ENCODE results near the gene LIM2. TPM values are rescaled to one million over a fixed set of nuclear protein-coding genes. Genes with fewer than 3 reads are reported as not detected.
"Not testable (repeated sequence)": the region's sequence is repeated elsewhere in the genome, so short reads cannot be mapped to it uniquely, and the experiment has no call there.

The LIM2 gene
- polyA plus RNA-seq (ENCODE audit: insufficient read length in 4 of 4), result under 1 TPM; 0.44 to 0.70 (median 0.66) TPM

DNA sequence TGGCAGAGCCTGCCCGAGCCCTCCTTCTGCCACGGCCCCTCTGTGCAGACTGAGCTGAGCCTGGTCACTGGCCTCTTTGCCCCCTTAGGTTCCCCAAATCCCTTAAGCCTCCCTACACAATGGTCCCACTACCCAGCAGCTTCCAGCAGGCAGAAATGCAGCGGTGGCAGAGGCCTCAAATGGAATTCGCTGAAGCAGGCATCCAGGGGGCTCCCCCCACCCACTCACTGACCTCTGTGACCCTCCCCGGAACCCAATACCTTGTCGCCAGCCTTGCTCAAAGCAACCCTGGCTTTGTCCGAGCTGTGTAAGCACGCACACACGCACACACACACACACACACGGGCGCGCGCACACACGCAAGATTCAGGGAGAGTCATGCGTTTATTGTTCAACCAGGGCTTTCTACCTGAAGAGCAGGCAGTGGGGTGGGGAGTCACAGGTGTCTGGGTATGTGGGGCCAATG lies at the start of gene LIM2:
Gene LIM2, minus strand, starts transcription at position 51 of the 466 bp plus-strand sequence. CDS start 531 bp downstream, outside the sequence.
- DNase-seq (ENCODE audit: low read depth in 4 of 4, low spot score in 3 of 4), result no peak

GRCh38 chr19:51434456-51434855 lies 46.7 kb upstream of the LIM2 start:
- DNase-seq (ENCODE audit: low read depth in 4 of 4, low spot score in 3 of 4), result no peak

- DNase-seq (ENCODE audit: low read depth in 4 of 4, low spot score in 3 of 4), result no peak
These were observed 45.3 kb upstream of the LIM2 start for GRCh38 chr19:51433043-51433442.

- no peak for DNase-seq (ENCODE audit: low read depth in 4 of 4, low spot score in 3 of 4)
These were observed 43.4 kb upstream of the LIM2 start for GRCh38 chr19:51431124-51431523.

GRCh38 chr19:51430221-51430620 lies 42.4 kb upstream of the LIM2 start:
- no peak for DNase-seq (ENCODE audit: low read depth in 4 of 4, low spot score in 3 of 4)

DNA sequence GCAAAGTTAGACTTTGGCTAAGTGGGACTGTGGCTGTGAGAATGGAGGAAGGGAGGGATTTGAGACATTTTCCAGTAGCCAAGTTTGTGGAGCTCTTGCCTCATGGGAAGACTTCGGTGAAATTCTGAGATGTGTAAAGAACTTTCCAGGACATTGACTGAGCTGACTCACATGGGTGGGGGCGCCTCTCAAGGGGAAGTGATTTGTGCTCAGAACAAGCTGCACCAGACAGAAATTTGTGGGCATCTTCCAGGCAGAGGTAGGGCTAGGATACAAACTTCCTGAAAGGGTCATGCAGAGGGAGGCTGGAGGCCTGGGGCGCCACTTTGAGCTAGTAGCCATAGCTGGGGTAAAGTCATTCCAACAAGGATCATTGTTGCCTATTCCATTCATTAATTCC lies 39.4 kb upstream of the LIM2 start:
- no peak for DNase-seq (ENCODE audit: low read depth in 4 of 4, low spot score in 3 of 4)

DNA sequence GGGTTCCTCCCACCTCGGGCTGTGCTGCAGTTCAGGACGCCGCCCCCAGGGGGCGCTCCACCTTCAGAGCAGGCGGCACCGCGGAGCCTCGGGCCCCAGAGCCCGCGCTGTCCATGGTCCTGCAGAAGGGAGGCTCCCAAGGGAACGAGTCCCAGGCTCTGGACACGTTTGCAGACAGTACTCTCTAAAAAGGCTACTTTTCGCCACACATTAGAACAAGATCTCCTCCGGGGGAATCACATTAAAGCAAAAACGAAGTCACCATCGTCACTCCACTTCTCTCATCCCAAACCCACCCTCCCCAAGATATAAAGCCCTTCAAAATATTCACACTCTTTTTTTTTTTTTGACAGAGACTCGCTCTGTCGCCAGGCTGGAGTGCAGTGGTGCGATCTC lies 34.3 kb upstream of the LIM2 start:
- peak; percentile 38 to 71 (median 60) for DNase-seq (ENCODE audit: low read depth in 4 of 4, low spot score in 3 of 4)

DNA sequence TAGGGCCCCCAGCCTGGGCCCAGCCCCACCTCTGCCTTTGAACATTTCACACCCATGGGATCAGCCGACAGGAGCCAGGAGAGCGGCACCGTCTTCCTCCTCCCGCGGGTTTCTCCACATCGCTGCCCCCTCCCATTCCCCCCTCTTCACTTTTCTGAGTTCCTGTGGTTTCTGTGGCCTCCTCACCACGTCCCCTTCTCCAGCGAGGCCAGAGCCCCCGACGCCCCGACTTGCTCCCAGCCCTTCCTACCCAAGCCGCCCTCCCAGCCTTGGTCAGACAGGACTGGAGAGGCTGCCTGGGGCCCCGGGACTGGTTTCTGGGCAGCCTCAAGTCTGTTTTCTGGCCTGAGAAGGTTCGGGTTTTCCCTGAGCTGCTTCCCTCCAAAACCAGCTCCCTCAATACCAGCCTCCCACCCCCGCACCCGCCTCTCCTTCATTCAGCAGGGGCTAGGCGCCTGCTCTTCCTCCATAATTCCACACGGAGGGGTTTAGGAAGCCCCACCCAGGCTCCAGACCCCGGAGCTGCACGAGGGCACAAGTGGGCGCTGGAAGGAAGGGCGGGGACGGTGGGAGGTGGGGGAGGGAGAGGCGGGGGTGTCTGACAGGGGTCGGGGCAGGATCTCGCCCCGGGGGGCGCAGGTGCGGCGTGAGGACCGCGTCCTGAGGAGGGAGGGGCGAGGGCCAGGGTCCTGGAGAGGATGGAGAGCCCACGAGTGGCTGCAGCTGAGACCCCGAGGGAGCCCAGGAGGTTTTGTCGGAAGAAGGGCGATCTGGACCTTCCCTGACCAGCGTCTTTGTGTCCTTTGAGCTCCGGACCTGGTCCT lies 33.7 kb upstream of the LIM2 start:
- no peak for DNase-seq (ENCODE audit: low read depth in 4 of 4, low spot score in 3 of 4)

DNA sequence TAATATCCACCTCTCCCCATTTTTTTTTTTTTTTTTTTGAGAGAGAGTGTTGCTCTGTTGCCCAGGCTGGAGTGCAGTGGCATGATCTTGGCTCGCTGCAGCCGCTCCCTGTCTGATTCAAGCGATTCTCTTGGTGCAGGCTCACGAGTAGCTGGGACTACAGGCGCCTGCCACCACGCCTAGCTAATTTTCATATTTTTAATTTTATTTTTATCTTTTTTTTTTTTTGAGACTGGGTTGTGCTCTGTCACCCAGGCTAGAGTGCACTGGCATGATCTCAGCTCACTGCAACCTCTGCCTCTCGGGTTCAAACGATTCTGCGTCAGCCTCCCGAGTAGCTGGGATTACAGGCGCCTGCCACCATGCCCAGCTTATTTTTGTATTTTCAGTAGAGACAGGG lies 32.7 kb upstream of the LIM2 start:
- not testable (repeated sequence) for DNase-seq (ENCODE audit: low read depth in 4 of 4, low spot score in 3 of 4)

- no peak for DNase-seq (ENCODE audit: low read depth in 4 of 4, low spot score in 3 of 4)
These were observed 30.9 kb upstream of the LIM2 start for GRCh38 chr19:51418707-51419106.

DNA sequence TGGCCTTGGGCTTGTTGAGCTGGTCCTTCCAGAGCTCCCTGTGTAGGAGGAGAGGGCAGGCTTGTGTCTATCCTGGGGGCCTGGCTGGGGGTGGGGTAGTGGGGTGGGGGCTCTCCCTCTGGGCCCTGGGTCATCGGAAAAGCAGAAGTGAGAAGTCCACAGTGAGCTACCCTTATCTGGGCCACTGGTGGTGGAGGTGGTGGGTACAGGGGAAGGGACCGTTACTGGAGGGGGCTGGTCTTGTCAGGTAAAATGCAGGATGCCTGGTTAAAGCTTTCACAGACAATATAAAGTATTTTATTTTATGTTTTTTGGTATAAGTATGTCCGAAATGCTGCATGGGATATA lies 30.0 kb upstream of the LIM2 start:
- DNase-seq (ENCODE audit: low read depth in 4 of 4, low spot score in 3 of 4), result no peak

DNA sequence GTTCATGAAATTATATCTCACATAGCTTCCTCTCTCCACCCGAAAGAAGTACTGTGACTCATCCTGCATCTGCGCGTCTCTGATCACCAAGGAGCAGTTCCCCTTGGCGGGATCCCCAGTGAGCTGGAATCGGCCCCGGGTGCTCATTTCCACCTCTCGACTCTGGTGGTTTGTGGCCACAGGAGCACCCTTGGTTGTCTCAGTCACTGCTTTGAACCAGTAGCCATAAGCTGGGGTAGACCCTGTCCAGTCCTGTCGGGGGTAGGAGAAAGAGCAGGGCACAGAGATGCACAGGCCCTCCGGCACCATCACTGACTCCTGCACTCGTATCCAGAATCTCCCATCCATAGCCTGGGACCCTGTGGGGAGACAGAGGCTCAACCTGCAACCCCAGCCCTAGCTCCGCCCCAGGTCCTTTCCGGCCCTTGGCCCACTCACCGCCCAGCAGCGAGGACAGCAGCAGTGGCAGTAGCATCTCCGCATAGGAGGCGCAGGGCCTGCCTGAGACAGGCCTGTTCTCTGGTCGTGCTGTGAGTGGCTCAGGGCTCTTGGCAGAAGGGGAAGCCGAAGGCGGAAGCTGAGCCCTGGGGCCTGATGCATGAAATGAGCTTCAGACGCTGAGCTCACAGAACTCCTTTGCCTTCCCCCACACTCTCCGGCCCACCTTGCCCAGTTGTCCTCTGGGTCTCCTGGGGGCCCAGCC lies 29.5 kb upstream of the LIM2 start, which contains the start of gene SIGLEC10:
Gene SIGLEC10, minus strand, starts transcription at position 536 of the 703 bp plus-strand sequence. Its CDS starts 61 bp downstream, at position 475.
- DNase-seq (ENCODE audit: low read depth in 4 of 4, low spot score in 3 of 4), result no peak

DNA sequence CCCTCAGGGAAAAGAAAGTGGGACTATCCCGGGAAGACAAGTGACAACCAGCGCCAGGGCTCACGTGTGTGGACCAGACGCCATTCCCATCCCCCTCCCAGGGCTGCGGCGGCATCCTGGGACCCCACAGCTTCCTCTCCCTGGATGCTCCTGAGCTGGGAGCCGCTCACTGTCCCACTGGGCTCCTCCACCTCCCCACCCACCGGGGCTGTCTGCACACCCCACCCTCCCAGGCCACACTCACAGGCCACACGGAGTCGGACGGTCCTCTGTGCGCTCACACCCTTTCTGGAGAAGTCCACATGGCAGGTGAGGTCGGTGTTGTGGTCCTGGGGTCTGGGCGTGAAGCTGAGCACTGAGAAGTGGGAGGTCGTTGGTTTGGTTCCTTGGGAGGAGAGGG lies 28.6 kb upstream of the LIM2 start:
- DNase-seq (ENCODE audit: low read depth in 4 of 4, low spot score in 3 of 4), result not testable (repeated sequence)

DNA sequence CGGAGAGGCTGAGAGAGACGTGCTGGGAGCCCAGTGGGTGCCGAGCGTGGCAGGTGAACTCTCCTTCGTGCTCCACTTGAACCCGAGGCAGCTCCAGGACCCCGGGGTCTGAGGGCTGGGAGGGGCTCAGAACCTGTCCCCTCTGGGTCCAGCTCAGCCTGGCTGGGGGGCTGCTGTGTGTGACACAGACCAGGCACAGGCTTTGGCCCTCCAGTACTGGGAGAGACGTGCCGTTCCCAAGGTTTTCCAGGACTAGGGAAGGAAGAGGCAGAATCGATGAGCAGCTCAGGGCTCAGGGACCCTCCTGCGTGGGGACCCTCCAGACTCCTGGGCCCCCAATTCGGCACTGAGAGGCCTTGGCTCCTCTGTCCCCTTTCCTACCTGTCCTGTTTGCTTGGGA lies 27.4 kb upstream of the LIM2 start:
- no peak for DNase-seq (ENCODE audit: low read depth in 4 of 4, low spot score in 3 of 4)

DNA sequence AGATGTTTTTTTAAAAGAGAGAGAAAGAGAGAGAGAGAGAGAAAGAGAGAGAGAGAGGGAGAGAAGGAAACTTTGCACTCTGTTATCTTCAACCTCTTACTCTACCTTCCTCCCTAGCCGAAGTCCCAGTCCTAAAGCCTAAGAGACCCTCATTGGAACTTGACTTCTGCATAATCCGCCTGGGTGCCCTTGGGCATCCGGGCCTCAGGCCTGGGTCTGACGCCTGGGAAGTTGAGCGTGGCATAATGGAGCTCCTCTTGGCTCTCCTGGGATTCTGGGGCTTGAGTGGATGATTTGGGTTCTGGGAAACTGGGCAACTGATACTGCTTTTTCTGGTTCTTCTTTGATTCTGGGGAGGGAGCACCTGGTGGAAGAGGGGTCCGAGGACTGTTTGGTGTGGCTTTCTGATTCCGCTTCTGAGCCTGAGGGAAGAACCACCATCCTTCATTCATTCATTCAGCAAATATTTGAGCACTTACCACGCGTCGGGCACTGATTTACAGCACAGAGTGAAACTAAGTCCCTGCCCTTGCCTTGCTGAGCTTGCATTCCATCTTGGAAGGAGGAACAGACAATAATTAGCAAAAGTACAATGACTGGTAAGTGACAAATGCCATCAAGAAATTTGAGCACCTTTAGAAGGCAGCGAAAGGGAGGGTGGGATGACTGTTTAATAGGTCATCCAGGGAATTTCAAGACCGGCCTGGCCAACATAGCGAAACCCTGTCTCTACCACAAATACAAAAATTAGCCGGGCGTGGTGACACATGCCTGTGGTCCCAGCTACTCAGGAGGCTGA lies 23.4 kb upstream of the LIM2 start:
- no peak for DNase-seq (ENCODE audit: low read depth in 4 of 4, low spot score in 3 of 4)

- no peak for DNase-seq (ENCODE audit: low read depth in 4 of 4, low spot score in 3 of 4)
These were observed 19.8 kb upstream of the LIM2 start for GRCh38 chr19:51407511-51408131.

- DNase-seq (ENCODE audit: low read depth in 4 of 4, low spot score in 3 of 4), result no peak
These were observed 14.3 kb upstream of the LIM2 start for GRCh38 chr19:51402117-51402516.

GRCh38 chr19:51399936-51400335 lies 12.2 kb upstream of the LIM2 start:
- DNase-seq (ENCODE audit: low read depth in 4 of 4, low spot score in 3 of 4), result not testable (repeated sequence)

GRCh38 chr19:51399231-51399630 lies 11.5 kb upstream of the LIM2 start:
- DNase-seq (ENCODE audit: low read depth in 4 of 4, low spot score in 3 of 4), result no peak

GRCh38 chr19:51398096-51398704 lies 10.4 kb upstream of the LIM2 start:
- no peak for DNase-seq (ENCODE audit: low read depth in 4 of 4, low spot score in 3 of 4)
